ENCODE measurements around the gene ARL15.

ARL15 gene

DNA sequence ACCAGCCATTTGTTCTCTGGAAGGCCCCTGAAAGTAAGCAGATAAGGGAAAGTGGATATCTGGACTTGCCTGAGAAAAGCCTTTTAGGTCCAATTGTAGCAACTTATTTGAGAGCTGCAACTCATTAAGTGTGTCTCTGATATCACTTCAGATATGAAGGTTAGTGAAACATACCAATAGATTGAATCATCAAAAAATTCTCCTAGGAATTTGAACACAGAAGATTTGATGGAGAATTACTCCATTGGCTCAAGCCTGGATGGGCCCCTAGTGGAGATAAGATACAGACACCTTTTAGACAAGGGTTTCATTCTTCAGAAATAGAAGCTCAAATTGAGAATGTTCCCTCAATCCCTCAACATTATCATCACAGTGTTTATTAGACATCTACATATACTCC lies 393.3 kb downstream of the ARL15 start:
- no peak for DNase-seq (ENCODE audit: low read depth in 1 of 2, low spot score in 1 of 2)

DNA sequence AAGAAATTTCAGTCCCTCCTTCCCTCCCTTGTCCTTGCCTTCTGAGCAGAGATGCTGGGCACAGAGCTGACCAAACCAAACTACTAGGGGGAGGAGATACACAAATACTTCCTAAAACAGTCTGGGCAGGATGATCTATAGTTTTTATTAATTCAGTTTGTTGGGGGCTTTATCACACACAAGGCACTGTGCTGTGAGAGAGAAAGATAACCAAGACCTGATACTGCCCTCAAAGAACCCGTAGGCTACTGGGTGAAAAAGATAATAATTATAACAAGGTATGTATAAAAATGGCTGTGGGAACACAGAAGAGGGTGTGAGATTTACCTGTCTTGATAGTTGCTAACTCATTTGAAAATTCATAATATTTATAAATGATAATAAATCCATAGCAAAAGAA lies 395.3 kb downstream of the ARL15 start:
- DNase-seq (ENCODE audit: low read depth in 1 of 2, low spot score in 1 of 2), result no peak

DNA sequence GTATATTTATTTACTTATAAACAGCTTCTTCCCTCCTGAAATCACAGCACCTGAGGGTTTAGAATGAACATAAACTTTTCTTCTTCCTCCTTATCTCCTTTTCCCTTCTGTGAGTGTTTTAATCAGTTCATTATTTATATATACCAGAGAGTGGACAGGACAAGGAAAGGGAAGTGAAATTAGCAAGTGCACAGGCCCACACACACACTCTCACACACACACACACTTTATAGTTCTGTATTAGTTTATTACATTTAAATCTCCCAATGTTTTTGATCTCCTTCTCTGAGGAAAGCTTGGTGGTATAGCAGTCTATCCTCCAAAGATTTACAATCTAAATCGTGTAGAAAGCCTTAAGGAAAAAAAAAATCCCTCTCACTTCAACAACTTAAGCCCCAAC lies 396.4 kb downstream of the ARL15 start:
- no peak for DNase-seq (ENCODE audit: low read depth in 1 of 2, low spot score in 1 of 2)

- no peak for DNase-seq (ENCODE audit: low read depth in 1 of 2, low spot score in 1 of 2)
Measured at GRCh38 chr5:53908757-53909156, 401.6 kb downstream of the ARL15 start.

DNA sequence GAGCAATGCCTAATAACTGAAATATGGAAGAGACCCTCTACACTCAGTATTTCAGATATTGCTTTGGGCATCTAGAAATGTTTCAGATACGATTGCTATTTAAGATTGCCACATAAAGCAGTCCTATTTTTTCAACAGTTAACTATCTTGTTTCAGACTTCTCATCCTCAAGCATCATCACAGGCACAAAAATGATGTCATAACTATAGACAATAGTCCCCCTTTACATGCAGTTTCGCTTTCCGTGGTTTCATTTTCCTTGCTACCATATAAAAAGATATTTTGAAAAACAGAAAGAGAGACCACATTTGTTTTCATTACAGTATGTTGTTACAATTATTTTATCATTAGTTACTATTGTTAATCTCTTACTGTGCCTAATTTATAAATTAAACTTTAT lies 402.5 kb downstream of the ARL15 start:
- DNase-seq (ENCODE audit: low read depth in 1 of 2, low spot score in 1 of 2), result no peak

DNA sequence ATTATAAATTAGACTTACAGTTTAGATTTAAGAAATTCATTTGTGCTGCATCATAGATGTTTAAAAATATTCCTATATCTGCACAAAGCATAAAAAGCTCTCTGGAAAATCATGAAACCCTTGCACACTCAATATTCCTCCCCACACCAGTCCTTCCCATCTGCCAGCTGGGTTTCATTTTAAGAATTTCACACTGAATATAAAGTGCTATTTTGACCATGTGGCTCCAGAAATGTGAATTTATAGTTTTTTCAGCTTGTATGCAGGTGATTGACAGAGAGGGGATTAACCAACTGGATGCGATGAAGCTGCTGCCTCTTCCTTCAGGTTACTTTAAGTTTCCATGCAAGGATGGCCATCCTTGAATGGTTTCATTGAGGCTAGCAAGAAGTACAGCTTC lies 403.6 kb downstream of the ARL15 start:
- no peak for DNase-seq (ENCODE audit: low read depth in 1 of 2, low spot score in 1 of 2)

DNA sequence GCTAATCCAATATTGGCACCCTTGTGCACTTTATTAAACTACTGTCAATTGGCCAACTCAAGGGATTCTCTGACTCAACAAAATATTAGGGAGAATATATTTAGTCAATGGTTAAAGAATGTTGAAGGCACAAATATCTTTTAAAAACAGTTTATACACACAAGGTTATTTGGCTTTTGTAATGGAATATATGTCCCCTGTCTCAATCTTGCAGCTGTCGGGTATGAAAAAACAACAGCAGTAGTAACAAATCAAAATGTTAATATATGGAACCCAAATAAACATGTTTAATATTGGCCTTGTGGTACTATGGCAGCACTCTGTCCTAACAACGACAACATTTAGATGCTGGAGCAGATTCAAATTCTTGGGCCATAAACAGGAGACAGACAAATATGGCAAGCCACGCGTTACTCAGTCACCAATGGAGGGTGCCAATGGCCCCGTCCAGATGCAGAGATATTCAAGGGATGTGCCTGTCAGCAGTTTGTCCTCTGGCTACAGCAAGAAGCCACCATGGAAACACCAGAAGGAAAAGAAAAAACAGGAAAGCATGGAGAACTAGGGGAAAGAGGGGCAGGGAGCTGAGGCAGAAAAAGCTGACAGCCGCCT lies 408.0 kb downstream of the ARL15 start:
- no peak for DNase-seq (ENCODE audit: low read depth in 1 of 2, low spot score in 1 of 2)

DNA sequence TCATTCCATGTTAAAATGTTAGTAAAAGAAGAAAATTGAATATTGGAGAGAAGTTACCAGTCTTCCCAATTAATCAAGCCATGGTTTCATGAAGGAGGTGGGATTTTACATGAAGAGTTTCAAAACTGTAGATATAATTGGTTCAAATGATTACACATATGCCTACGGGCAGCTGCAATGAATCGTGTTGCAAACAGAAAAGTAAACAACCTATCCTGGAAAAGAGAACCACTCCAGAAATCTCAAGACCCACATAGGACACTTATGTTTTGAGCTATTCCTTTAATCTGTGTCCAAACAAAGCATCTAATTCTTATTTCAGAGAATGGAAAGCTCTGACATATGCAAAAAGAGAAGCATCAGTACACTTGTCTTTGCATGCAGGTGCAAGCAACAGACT lies 409.7 kb downstream of the ARL15 start:
- DNase-seq (ENCODE audit: low read depth in 1 of 2, low spot score in 1 of 2), result no peak

- DNase-seq (ENCODE audit: low read depth in 1 of 2, low spot score in 1 of 2), result no peak
Measured at GRCh38 chr5:53895091-53895683, 415.2 kb downstream of the ARL15 start.

DNA sequence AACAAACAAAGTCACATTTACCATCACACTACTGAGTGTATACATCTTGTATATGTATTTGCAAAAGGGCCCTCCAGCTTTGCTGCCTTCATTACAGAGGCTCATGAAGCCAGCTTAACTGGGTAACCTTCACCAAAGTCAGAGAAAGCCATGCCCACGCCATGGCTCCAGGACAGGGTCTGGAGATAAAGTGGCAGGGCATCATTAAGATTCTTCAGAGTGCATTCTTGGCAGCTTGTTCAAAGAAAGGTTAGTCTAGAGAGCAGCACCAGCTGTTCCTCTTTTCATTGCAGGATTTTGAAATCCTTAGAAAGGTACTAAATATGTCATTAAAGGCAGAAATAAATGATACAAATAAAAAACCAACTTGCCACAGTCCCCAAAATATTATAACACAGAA lies 416.7 kb downstream of the ARL15 start:
- no peak for DNase-seq (ENCODE audit: low read depth in 1 of 2, low spot score in 1 of 2)

GRCh38 chr5:53892224-53892623 lies 418.1 kb downstream of the ARL15 start:
- DNase-seq (ENCODE audit: low read depth in 1 of 2, low spot score in 1 of 2), result no peak

DNA sequence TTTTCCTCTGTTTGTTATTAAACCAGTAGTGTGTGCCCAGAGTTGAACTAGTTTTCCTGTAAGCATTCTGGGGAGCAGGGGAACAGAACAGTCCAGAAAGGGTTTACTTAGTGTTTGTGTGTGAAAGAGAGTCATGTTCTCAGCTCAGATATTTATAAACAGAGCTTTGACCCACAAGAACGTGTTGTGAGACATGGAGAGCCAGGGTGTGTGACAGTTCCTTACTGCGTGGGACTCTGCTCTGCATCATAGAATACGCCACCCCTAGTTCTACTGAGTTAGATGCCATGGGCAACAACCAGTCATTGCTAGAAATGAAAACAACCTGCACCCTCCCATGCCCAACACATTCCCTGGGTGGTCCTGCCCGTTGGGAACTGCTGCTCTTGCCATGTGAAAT lies 419.2 kb downstream of the ARL15 start:
- DNase-seq (ENCODE audit: low read depth in 1 of 2, low spot score in 1 of 2), result no peak

DNA sequence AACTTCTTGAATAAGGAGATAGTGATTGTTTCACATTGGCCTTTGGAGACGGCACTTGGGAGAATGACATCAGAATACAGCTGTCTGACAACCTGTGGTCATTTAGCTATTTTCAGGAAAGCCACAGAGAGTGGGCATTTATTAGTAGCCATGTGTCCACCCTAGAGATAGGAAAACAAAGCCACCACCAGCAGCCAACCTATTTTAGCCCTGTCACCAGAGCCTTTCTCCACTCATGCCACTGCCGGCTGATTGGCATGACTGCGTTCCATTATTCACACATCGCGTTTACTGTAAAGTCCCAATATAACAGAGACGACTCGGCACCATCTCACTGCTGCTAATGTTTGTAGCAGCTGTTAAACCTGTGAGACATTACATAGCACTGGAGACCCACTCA lies 419.9 kb downstream of the ARL15 start:
- DNase-seq (ENCODE audit: low read depth in 1 of 2, low spot score in 1 of 2), result no peak

DNA sequence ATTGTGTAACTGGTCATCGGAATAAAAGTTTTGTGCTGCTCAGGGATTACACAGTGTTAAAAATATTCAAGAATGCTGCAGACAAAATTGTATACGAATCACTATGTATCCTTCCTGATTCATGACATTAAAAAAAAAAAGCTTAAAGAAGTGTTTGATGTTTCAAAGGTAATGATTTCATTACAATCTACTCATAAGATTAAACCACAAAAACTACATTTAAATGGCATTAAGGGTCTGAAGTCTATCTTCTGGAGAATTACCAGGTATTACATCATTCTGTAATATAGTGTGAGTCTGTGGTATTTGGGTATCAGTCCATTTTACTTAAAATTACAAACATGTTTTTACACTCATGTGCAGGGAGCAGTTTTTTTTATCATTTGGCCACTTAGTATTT lies 425.5 kb downstream of the ARL15 start:
- DNase-seq (ENCODE audit: low read depth in 1 of 2, low spot score in 1 of 2), result no peak

GRCh38 chr5:53884417-53884816 lies 426.0 kb downstream of the ARL15 start:
- no peak for DNase-seq (ENCODE audit: low read depth in 1 of 2, low spot score in 1 of 2)

DNA sequence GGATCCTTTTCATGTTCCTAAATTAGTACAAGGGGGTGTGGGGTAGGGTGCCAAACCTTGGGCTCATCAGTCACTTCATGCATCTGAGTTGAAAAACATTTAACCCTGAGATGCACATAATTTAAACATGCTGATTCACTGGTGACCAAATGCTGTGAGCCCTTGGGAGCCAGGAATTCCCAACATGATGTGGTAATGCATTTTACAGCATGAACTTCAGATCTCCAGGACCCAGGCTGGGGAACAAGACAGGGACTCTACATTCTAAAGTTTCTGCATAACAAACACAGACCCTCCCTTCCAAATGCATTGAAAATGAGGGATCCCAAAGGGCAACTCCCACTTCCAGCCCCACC lies 427.7 kb downstream of the ARL15 start:
- no peak for DNase-seq (ENCODE audit: low read depth in 1 of 2, low spot score in 1 of 2)

DNA sequence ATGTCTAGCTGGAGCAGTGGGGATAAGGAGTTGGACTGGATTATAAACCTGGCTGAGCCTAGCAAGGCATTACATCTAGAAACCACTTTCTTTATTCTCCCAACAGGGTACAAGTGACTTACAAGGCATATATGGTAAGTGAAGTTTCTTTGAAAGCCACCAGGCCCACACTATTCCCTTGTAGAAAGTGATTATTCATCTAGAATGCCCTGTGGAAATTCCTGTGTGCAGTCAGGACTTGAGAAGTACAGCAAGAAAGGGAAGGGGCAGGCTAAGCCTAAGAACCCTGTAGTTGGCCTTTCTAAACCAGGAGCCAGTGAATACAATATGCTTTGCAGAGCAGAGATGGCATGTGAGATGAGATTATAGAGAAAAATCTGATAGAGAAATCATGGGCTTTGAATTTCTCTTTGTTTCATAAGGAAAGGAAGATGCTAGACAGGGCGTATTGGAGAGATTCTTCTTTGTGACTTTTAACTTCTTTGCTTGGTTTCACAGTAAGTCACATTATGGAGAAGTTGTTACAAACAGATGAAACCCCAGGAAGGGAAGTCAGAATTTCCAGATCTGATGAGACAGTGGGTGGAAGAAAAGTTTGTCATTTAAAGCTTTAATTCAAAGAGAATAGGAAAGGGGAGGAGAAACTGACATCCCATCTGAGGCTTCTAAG lies 428.2 kb downstream of the ARL15 start:
- DNase-seq (ENCODE audit: low read depth in 1 of 2, low spot score in 1 of 2), result no peak

DNA sequence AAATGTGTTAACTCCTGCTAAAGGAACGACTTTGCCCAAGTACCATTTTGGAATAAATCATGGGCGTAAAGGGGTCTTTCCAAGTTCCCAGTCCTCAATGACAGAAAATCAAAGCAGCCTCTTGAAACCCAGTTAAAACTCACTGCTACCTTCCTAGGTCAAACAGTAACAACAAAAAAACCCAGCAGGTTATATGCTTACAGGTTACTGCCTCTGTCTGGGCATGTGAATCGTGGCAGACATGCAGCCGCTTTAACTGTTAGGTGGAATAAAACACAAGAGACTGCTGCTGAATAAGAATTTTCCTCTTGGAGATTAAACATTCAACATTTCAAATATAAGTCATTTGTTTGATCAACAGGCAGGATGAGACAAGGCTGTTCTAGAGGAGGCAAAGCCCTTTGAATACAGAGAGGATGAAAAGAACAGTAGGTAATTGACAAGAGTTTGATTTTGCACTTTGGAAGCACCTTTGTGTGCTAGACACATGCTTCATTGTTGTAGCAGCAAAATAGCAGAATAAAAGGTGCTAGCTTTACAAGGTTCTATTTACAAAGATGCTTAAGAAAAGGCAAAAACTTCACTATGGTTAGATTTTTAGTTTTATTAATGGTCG lies 430.6 kb downstream of the ARL15 start:
- no peak for DNase-seq (ENCODE audit: low read depth in 1 of 2, low spot score in 1 of 2)

DNA sequence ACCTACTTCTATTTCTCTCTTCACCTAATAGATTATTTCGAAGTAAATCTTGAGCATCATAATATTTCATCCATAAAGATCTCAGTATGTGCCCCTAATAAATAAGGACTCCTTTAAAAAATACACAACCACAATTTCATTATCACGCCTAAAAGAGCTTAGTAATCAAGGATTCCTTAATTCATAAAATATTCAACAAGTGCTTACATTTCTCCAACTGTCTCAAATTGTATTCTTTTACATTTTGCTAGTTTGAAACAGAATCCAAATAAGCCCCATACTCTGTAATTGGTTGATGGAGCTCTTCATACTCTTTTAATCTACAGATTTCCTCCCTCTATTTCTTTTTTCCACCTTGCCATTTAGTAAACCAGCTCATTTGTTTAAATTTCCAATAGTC lies 432.4 kb downstream of the ARL15 start:
- DNase-seq (ENCODE audit: low read depth in 1 of 2, low spot score in 1 of 2), result no peak

- no peak for DNase-seq (ENCODE audit: low read depth in 1 of 2, low spot score in 1 of 2)
Measured at GRCh38 chr5:53877243-53877642, 433.1 kb downstream of the ARL15 start.

- no peak for DNase-seq (ENCODE audit: low read depth in 1 of 2, low spot score in 1 of 2)
Measured at GRCh38 chr5:53874409-53874808, 436.0 kb downstream of the ARL15 start.

DNA sequence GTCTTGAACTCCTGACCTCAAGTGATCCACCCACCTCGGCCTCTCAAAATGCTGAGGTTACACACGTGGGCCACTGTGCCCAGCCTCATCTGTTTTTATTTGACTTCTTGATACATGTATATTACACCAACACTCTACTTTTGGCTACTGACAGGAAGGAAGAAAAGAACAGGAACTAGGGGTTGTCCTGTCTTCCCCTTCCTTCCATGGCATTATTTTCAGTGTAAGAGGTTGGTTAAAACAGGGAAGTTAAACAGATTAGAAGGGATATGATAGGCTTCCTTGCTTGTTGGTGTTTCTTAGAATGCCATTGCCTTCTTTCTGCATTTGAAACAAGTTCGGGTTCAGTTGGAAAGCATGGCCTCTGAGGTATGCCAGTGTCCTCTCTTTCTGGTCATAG lies 437.1 kb downstream of the ARL15 start:
- no peak for DNase-seq (ENCODE audit: low read depth in 1 of 2, low spot score in 1 of 2)

- no peak for DNase-seq (ENCODE audit: low read depth in 1 of 2, low spot score in 1 of 2)
Measured at GRCh38 chr5:53871775-53872174, 438.6 kb downstream of the ARL15 start.
